ENCODE measurements around the gene CPNE7. TPM values are rescaled to one million over a fixed set of nuclear protein-coding genes. Genes with fewer than 3 reads are reported as not detected.
A peak's percentile ranks its signal among the peaks of the same experiment; 100 is the strongest.

Gene CPNE7
- total and polyA plus RNA-seq, 4 experiments from 2014 or later: 2.3 to 7.3 (median 4.9) TPM

- Mint-ChIP-seq H3K4me1 (peaks cover 10 to 27% (median 17%) of the 10 kb centered on the region in 4 donors), H3K27me3 (no peaks in the 10 kb centered on the region), H3K36me3 (no peaks in the 10 kb centered on the region), H3K9me3 (no peaks in the 10 kb centered on the region), H3K27ac (peak overlapping the region; percentile 72 to 93 (median 89)), H3K4me3 (peak overlapping the region; percentile 24 to 77 (median 73))
- Histone ChIP-seq H3K9me3 (ENCODE audit: control insufficient read depth in 1 of 2, low read length in 2 of 2) (no peaks in the 10 kb centered on the region), H3K27ac (ENCODE audit: low read depth, low read length) (no peak overlapping the region), H3K36me3 (ENCODE audit: insufficient read depth, low read length) (no peaks in the 10 kb centered on the region), H3K27me3 (ENCODE audit: insufficient read depth, low read length) (no peaks in the 10 kb centered on the region), H3K4me1 (ENCODE audit: insufficient read depth, low read length) (peaks cover 24% of the 10 kb centered on the region), H3K4me3 (ENCODE audit: low read length in 2 of 2) (peak overlapping the region in 1 of 2 donors; percentile 12)
- ChIA-PET CTCF (ENCODE audit: partially characterized antibody) (no interaction called here), POLR2A (ENCODE audit: partially characterized antibody) (interaction anchor here (0.7 to 1.5 kb wide), 7 partner anchors 9 to 36 kb away, joined by 3 to 10 read pairs (median 4); no protein-coding TSS in a partner anchor)
- intact Hi-C loops (cut with micrococcal nuclease): no loop called here
- DNase-seq: peak; percentile 76 to 83 (median 79)
Observed at GRCh38 chr16:89593841-89594240, 18.3 kb downstream of the CPNE7 start.

GRCh38 chr16:89595330-89596060 is 19.9 kb downstream of the CPNE7 start:
- CTCF ChIA-PET (ENCODE audit: partially characterized antibody): interaction anchor here (1.4 kb wide), 1 partner anchor 30 kb away, joined by 4 read pairs; no protein-coding TSS in a partner anchor
- Histone ChIP-seq H3K9me3 (ENCODE audit: control insufficient read depth in 1 of 2, low read length in 2 of 2) (no peaks in the 10 kb centered on the region), H3K4me3 (ENCODE audit: low read length in 2 of 2) (no peak overlapping the region), H3K36me3 (ENCODE audit: insufficient read depth, low read length) (no peaks in the 10 kb centered on the region), H3K4me1 (ENCODE audit: insufficient read depth, low read length) (peaks cover 24% of the 10 kb centered on the region), H3K27me3 (ENCODE audit: insufficient read depth, low read length) (no peaks in the 10 kb centered on the region), H3K27ac (ENCODE audit: low read depth, low read length) (no peak overlapping the region)
- H3K4me1 Mint-ChIP-seq: peaks cover 12 to 35% (median 18%) of the 10 kb centered on the region in 4 donors
- intact Hi-C loops (cut with micrococcal nuclease): no loop called here
- H3K27me3 Mint-ChIP-seq: no peaks in the 10 kb centered on the region
- POLR2A ChIA-PET (ENCODE audit: partially characterized antibody): interaction anchor here (0.8 to 1.3 kb wide), 2 partner anchors 34 to 46 kb away, joined by 3 read pairs; no protein-coding TSS in a partner anchor
- no peaks in the 10 kb centered on the region for H3K36me3 Mint-ChIP-seq
- H3K9me3 Mint-ChIP-seq: no peaks in the 10 kb centered on the region
- DNase-seq: no peak
- peak overlapping the region in 4 of 7 donors; percentile 40 to 70 (median 56) for H3K27ac Mint-ChIP-seq
- H3K4me3 Mint-ChIP-seq: peak overlapping the region in 3 of 8 donors; percentile 4 to 32 (median 17)

GRCh38 chr16:89596061-89596689 is 20.6 kb downstream of the CPNE7 start:
- H3K9me3 Mint-ChIP-seq: no peaks in the 10 kb centered on the region
- peaks cover 12 to 35% (median 18%) of the 10 kb centered on the region in 4 donors for H3K4me1 Mint-ChIP-seq
- Histone ChIP-seq H3K27me3 (ENCODE audit: insufficient read depth, low read length) (no peaks in the 10 kb centered on the region), H3K9me3 (ENCODE audit: control insufficient read depth in 1 of 2, low read length in 2 of 2) (no peaks in the 10 kb centered on the region), H3K27ac (ENCODE audit: low read depth, low read length) (no peak overlapping the region), H3K4me3 (ENCODE audit: low read length in 2 of 2) (no peak overlapping the region), H3K4me1 (ENCODE audit: insufficient read depth, low read length) (peaks cover 24% of the 10 kb centered on the region), H3K36me3 (ENCODE audit: insufficient read depth, low read length) (no peaks in the 10 kb centered on the region)
- H3K36me3 Mint-ChIP-seq: no peaks in the 10 kb centered on the region
- CTCF ChIA-PET (ENCODE audit: partially characterized antibody): no interaction called here
- H3K27me3 Mint-ChIP-seq: no peaks in the 10 kb centered on the region
- DNase-seq: no peak
- no peak overlapping the region for H3K4me3 Mint-ChIP-seq
- peak overlapping the region in 2 of 7 donors; percentile 40 to 70 for H3K27ac Mint-ChIP-seq
- POLR2A ChIA-PET (ENCODE audit: partially characterized antibody): interaction anchor here (0.6 kb wide), 1 partner anchor 27 kb away, joined by 3 read pairs; no protein-coding TSS in a partner anchor
- intact Hi-C loops (cut with micrococcal nuclease): no loop called here

- no peaks in the 10 kb centered on the region for H3K9me3 ChIP-seq (ENCODE audit: control insufficient read depth in 1 of 2, low read length in 2 of 2)
- Mint-ChIP-seq H3K9me3 (no peaks in the 10 kb centered on the region), H3K4me1 (peaks cover 11 to 38% (median 19%) of the 10 kb centered on the region in 4 donors), H3K4me3 (no peak overlapping the region), H3K27ac (no peak overlapping the region), H3K27me3 (no peaks in the 10 kb centered on the region), H3K36me3 (no peaks in the 10 kb centered on the region)
- ChIA-PET CTCF (ENCODE audit: partially characterized antibody) (no interaction called here), POLR2A (ENCODE audit: partially characterized antibody) (no interaction called here)
- H3K27me3 ChIP-seq (ENCODE audit: insufficient read depth, low read length): no peaks in the 10 kb centered on the region
- no peaks in the 10 kb centered on the region for H3K36me3 ChIP-seq (ENCODE audit: insufficient read depth, low read length)
- intact Hi-C loops (cut with micrococcal nuclease): no loop called here
- no peak for DNase-seq
- H3K27ac ChIP-seq (ENCODE audit: low read depth, low read length): no peak overlapping the region
- H3K4me3 ChIP-seq (ENCODE audit: low read length in 2 of 2): no peak overlapping the region
- H3K4me1 ChIP-seq (ENCODE audit: insufficient read depth, low read length): peaks cover 27% of the 10 kb centered on the region
Observed at GRCh38 chr16:89596957-89597649, 21.5 kb downstream of the CPNE7 start.

GRCh38 chr16:89598199-89598598 is 22.6 kb downstream of the CPNE7 start:
- H3K4me3 Mint-ChIP-seq: no peak overlapping the region
- CTCF ChIA-PET (ENCODE audit: partially characterized antibody): no interaction called here
- H3K27ac ChIP-seq (ENCODE audit: low read depth, low read length): no peak overlapping the region
- H3K36me3 Mint-ChIP-seq: no peaks in the 10 kb centered on the region
- no peaks in the 10 kb centered on the region for H3K27me3 Mint-ChIP-seq
- POLR2A ChIA-PET (ENCODE audit: partially characterized antibody): no interaction called here
- H3K27ac Mint-ChIP-seq: peak overlapping the region in 1 of 7 donors; percentile 35
- no peaks in the 10 kb centered on the region for H3K9me3 Mint-ChIP-seq
- H3K27me3 ChIP-seq (ENCODE audit: insufficient read depth, low read length): no peaks in the 10 kb centered on the region
- H3K4me1 ChIP-seq (ENCODE audit: insufficient read depth, low read length): peaks cover 32% of the 10 kb centered on the region
- no peaks in the 10 kb centered on the region for H3K9me3 ChIP-seq (ENCODE audit: control insufficient read depth in 1 of 2, low read length in 2 of 2)
- intact Hi-C loops (cut with micrococcal nuclease): no loop called here
- H3K36me3 ChIP-seq (ENCODE audit: insufficient read depth, low read length): no peaks in the 10 kb centered on the region
- no peak overlapping the region for H3K4me3 ChIP-seq (ENCODE audit: low read length in 2 of 2)
- peaks cover 18 to 45% (median 28%) of the 10 kb centered on the region in 4 donors for H3K4me1 Mint-ChIP-seq
- no peak for DNase-seq

GRCh38 chr16:89599451-89599858 is 23.9 kb downstream of the CPNE7 start:
- H3K27me3 ChIP-seq (ENCODE audit: insufficient read depth, low read length): no peaks in the 10 kb centered on the region
- H3K36me3 ChIP-seq (ENCODE audit: insufficient read depth, low read length): no peaks in the 10 kb centered on the region
- DNase-seq: no peak
- Mint-ChIP-seq H3K27me3 (no peaks in the 10 kb centered on the region), H3K4me3 (peak overlapping the region in 1 of 8 donors; percentile 49), H3K4me1 (peaks cover 13 to 32% (median 19%) of the 10 kb centered on the region in 4 donors), H3K27ac (peak overlapping the region in 4 of 7 donors; percentile 29 to 63 (median 56)), H3K36me3 (no peaks in the 10 kb centered on the region), H3K9me3 (no peaks in the 10 kb centered on the region)
- H3K4me3 ChIP-seq (ENCODE audit: low read length in 2 of 2): no peak overlapping the region
- H3K4me1 ChIP-seq (ENCODE audit: insufficient read depth, low read length): peaks cover 20% of the 10 kb centered on the region
- ChIA-PET POLR2A (ENCODE audit: partially characterized antibody) (no interaction called here), CTCF (ENCODE audit: partially characterized antibody) (interaction anchor here (0.7 kb wide), 1 partner anchor 15 kb away, joined by 4 read pairs; no protein-coding TSS in a partner anchor)
- H3K9me3 ChIP-seq (ENCODE audit: control insufficient read depth in 1 of 2, low read length in 2 of 2): no peaks in the 10 kb centered on the region
- intact Hi-C loops (cut with micrococcal nuclease): no loop called here
- no peak overlapping the region for H3K27ac ChIP-seq (ENCODE audit: low read depth, low read length)

GRCh38 chr16:89599902-89600301 is 24.3 kb downstream of the CPNE7 start:
- no peaks in the 10 kb centered on the region for H3K27me3 Mint-ChIP-seq
- POLR2A ChIA-PET (ENCODE audit: partially characterized antibody): no interaction called here
- H3K4me3 ChIP-seq (ENCODE audit: low read length in 2 of 2): no peak overlapping the region
- H3K36me3 ChIP-seq (ENCODE audit: insufficient read depth, low read length): no peaks in the 10 kb centered on the region
- no peak overlapping the region for H3K27ac ChIP-seq (ENCODE audit: low read depth, low read length)
- H3K27ac Mint-ChIP-seq: peak overlapping the region in 2 of 7 donors; percentile 24 to 57
- no peaks in the 10 kb centered on the region for H3K27me3 ChIP-seq (ENCODE audit: insufficient read depth, low read length)
- H3K36me3 Mint-ChIP-seq: no peaks in the 10 kb centered on the region
- H3K9me3 ChIP-seq (ENCODE audit: control insufficient read depth in 1 of 2, low read length in 2 of 2): no peaks in the 10 kb centered on the region
- H3K4me1 Mint-ChIP-seq: peaks cover 13 to 32% (median 19%) of the 10 kb centered on the region in 4 donors
- no peaks in the 10 kb centered on the region for H3K9me3 Mint-ChIP-seq
- H3K4me1 ChIP-seq (ENCODE audit: insufficient read depth, low read length): peaks cover 15% of the 10 kb centered on the region
- DNase-seq: no peak
- H3K4me3 Mint-ChIP-seq: no peak overlapping the region
- intact Hi-C loops (cut with micrococcal nuclease): no loop called here
- CTCF ChIA-PET (ENCODE audit: partially characterized antibody): interaction anchor here (0.7 to 1.4 kb wide), 2 partner anchors 15 to 18 kb away, joined by 3 to 4 read pairs; no protein-coding TSS in a partner anchor

Measured in CD4-positive, alpha-beta memory T cell (primary cell).